ENCODE measurements around the gene ASGR2. TPM values are rescaled to one million over a fixed set of nuclear protein-coding genes. Genes with fewer than 3 reads are reported as not detected.

Gene ASGR2
- total and polyA plus RNA-seq, 2 of the 13 experiments (the other 11 are each of a cell fraction or from before 2014, with no cell fraction given): 320 to 754 TPM

- TF ChIP-seq ETS1 (CRISPR knock-in tag; IDR thresholded peaks at IDR 0.05): 0 out of 2 replicates have a peak, but pooled peaks have one; percentile 70
- TF ChIP-seq HNF4A (CRISPR knock-in tag; IDR thresholded peaks at IDR 0.05): peak; percentile 31; the same call in 1 of the 2 replicates
- TF ChIP-seq ZNF101 (CRISPR knock-in tag; IDR thresholded peaks at IDR 0.05; ENCODE audit: borderline replicate concordance, low read depth): no peak; the same call in 1 of the 2 replicates
- TF ChIP-seq ZNF615 (CRISPR knock-in tag; IDR thresholded peaks at IDR 0.05; ENCODE audit: borderline replicate concordance): no peak
- 0 out of 2 replicates have a peak, but pooled peaks have one; percentile 35 for TF ChIP-seq HOXA3 (CRISPR knock-in tag; IDR thresholded peaks at IDR 0.05)
- no peak for TF ChIP-seq ZBTB40 (IDR thresholded peaks at IDR 0.05)
- 0 out of 2 replicates have a peak, but pooled peaks have one; percentile 60 for TF ChIP-seq ZBTB40 (CRISPR knock-in tag; IDR thresholded peaks at IDR 0.05)
- TF ChIP-seq ZNF3 (CRISPR knock-in tag; IDR thresholded peaks at IDR 0.05): no peak
- TF ChIP-seq ZNF609 (CRISPR knock-in tag; IDR thresholded peaks at IDR 0.05; ENCODE audit: borderline replicate concordance): no peak
- no peak for TF ChIP-seq DMTF1 (CRISPR knock-in tag; IDR thresholded peaks at IDR 0.05)
- no peak; the same call in 1 of the 2 replicates for TF ChIP-seq STAG1 (CRISPR knock-in tag; IDR thresholded peaks at IDR 0.05)
Observed at GRCh38 chr17:7114875-7115614, 423 bp upstream of the ASGR2 start (continued).
